GM12891 (cell line): ENCODE data around the gene RNF11.

Experiments used
- PAX5 ChIP-seq: IDR thresholded peaks from 2 replicates; pipeline ENCODE4 v1.6.1; 2011; ENCODE audit warnings: low read length, moderate library complexity, mild to moderate bottlenecking; ENCODE audit not compliant: insufficient read depth, severe bottlenecking
- POLR2A ChIP-seq: IDR thresholded peaks from 2 replicates; pipeline ENCODE4 v1.6.1; 2011; ENCODE audit warnings: low read depth, low read length, control low read depth
- POLR2AphosphoS5 ChIP-seq: IDR thresholded peaks from 2 replicates; pipeline ENCODE4 v1.6.1; 2011; ENCODE audit warnings: low read depth, low read length, control low read depth
- POU2F2 ChIP-seq: IDR thresholded peaks from 2 replicates; pipeline ENCODE4 v1.6.1; 2011; ENCODE audit warnings: low read depth, mild to moderate bottlenecking, control low read depth, low read length, moderate library complexity
- TAF1 ChIP-seq: IDR thresholded peaks from 2 replicates; pipeline ENCODE4 v1.6.1; 2011; ENCODE audit warnings: low read depth, low read length, control low read depth

DNA sequence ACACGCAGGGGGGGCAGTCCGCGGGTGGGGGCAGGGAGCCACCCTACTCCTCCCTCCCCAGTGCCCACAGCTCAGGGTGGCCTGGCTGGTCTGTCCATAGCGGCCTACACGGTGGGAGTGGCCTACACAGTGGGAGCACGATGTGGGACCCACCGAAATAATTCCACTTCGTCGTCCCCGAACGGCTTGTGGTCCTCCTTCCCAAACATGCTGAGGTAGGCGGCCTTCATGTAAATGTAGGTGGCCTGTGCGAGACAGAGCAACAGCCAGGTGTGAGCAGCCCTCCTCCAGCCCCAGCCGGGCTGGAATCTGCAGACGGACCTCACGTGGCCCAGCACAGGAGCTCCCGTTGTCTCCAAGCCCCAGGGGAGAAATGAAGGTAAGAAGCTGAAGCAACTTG lies 59.9 kb downstream of the RNF11 start:
- TF ChIP-seq POLR2A, result no peak
- TF ChIP-seq POLR2AphosphoS5, result no peak
- TF ChIP-seq POU2F2, result no peak
- no peak for TF ChIP-seq PAX5
- no peak for TF ChIP-seq TAF1
